Measurements from ENCODE around the gene LGMN. TPM values are rescaled to one million over a fixed set of nuclear protein-coding genes. Genes with fewer than 3 reads are reported as not detected.

The LGMN gene
- total and polyA plus RNA-seq, 2 of the 8 experiments (the other 6 are each of a cell fraction or from before 2014, with no cell fraction given), result 57.4 to 83.4 TPM

GRCh38 chr14:92787554-92787953 is 39.1 kb upstream of the LGMN start (continued):
- TF ChIP-seq SIN3A (conservative IDR thresholded peaks at IDR 0.05 in 1 of 2, IDR thresholded peaks at IDR 0.05 in 1 of 2; ENCODE audit: low read depth in 1 of 2, low read length in 2 of 2), result no peak
- TF ChIP-seq CTBP2 (IDR thresholded peaks at IDR 0.05; ENCODE audit: borderline replicate concordance, insufficient read depth, insufficient read length, low read length), result no peak
- no peak for TF ChIP-seq TAF7 (optimal IDR thresholded peaks at IDR 0.05; ENCODE audit: borderline replicate concordance, low read depth, low read length)
- no peak for TF ChIP-seq GABPA (IDR thresholded peaks at IDR 0.05; ENCODE audit: borderline replicate concordance, insufficient read depth, low read length)
- TF ChIP-seq SIX5 (IDR thresholded peaks at IDR 0.05; ENCODE audit: low read depth, low read length), result no peak
- TF ChIP-seq, protein P1, sequence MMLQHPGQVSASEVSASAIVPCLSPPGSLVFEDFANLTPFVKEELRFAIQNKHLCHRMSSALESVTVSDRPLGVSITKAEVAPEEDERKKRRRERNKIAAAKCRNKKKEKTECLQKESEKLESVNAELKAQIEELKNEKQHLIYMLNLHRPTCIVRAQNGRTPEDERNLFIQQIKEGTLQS (IDR thresholded peaks at IDR 0.05; ENCODE audit: insufficient read depth, low read depth, low read length), result no peak

All from H1 (cell line).